HepG2 (cell line): ENCODE measurements around the gene ADCYAP1. TPM values are rescaled to one million over a fixed set of nuclear protein-coding genes. Genes with fewer than 3 reads are reported as not detected.

Source experiments
- ATAC-seq: fragments of 200-7000 bp; cut with Tn5 transposase; 3 replicates; pipeline ENCODE4 v1.9.1; 2020; ENCODE audit warnings: mild to moderate bottlenecking, moderate library complexity
- BruUV-seq: library from RNA; stranded (reverse); fragments of 400-500 nt; replicated peaks from 2 replicates; lab custom pipeline; 2021; lab: Mats Ljungman, UMichigan
- CTCF ChIA-PET: fragments of 300-600 bp; formaldehyde crosslinking; extraction: SDS; loops from one replicate; lab custom pipeline; 2021; ENCODE audit warnings: low total read pairs, inconsistent platforms, low intra/inter-chr PET ratio; lab: Yijun Ruan, JAX
- POLR2A ChIA-PET: fragments of 350-600 bp; sonication (Branson Sonifier 250); formaldehyde crosslinking; loops from one replicate; lab custom pipeline; 2020; ENCODE audit warnings: antibody characterized with exemption, inconsistent platforms; lab: Yijun Ruan, JAX
- DNase-seq: peaks from one replicate; pipeline ENCODE4 v3.0.0-alpha.2; 2015; ENCODE audit warnings: low spot score
- FAIRE-seq: peaks from 3 replicates; lab custom pipeline; 2011; peaks lifted over from hg19 to GRCh38; lab: Jason Lieb, UNC
- H2AFZ ChIP-seq: one replicate; pipeline ENCODE4 v1.6.1; 2011; ENCODE audit warnings: low read length, inconsistent platforms
- H3K27ac ChIP-seq: fragments of 300-600 bp; 3 replicates; pipeline ENCODE4 v1.8.0; 2011; ENCODE audit warnings: mixed run types, mild to moderate bottlenecking, mixed read lengths, low read length, inconsistent platforms; ENCODE audit not compliant: insufficient read depth; ENCODE audit errors: extremely low read length
- H3K27me3 ChIP-seq, 2 experiments: fragments of 200-600 bp in 1 of 2; 2 replicates in 1 of 2; 3 replicates in 1 of 2; pipeline versions ENCODE4 v1.6.0 to v1.8.0; 2011; ENCODE audit warnings: low read length in 2 of 2, mild to moderate bottlenecking in 2 of 2, moderate library complexity in 2 of 2, inconsistent platforms in 1 of 2; ENCODE audit not compliant: insufficient read depth in 2 of 2, control insufficient read depth in 1 of 2
- H3K36me3 ChIP-seq, 2 experiments: fragments of 200-600 bp in 1 of 2; replicated peaks in 1 of 2; 2 replicates in 1 of 2; 3 replicates in 1 of 2; pipeline versions ENCODE4 v1.5.1 to v1.8.0; 2011; ENCODE audit warnings: low read length in 2 of 2, inconsistent platforms in 1 of 2; ENCODE audit not compliant: insufficient read depth in 2 of 2, control insufficient read depth in 1 of 2
- H3K4me1 ChIP-seq: 2 replicates; pipeline ENCODE4 v1.5.1; 2012; ENCODE audit warnings: low read length, inconsistent platforms; ENCODE audit not compliant: insufficient read depth
- H3K4me2 ChIP-seq: 2 replicates; pipeline ENCODE4 v1.6.0; 2011; ENCODE audit warnings: low read depth, low read length, inconsistent platforms
- H3K4me3 ChIP-seq, 3 experiments: fragments of 200-600 bp in 1 of 3; sonication (generic), shearing (Covaris generic) in 1 of 3; replicated peaks in 1 of 3; 2 replicates each; pipeline ENCODE4 v1.5.1; 2011 to 2016; ENCODE audit warnings: low read length in 3 of 3, inconsistent platforms in 2 of 3, low read depth in 2 of 3, mild to moderate bottlenecking in 2 of 3, control low read depth in 1 of 3, mixed read lengths in 1 of 3; ENCODE audit not compliant: insufficient read depth in 1 of 3
- H3K79me2 ChIP-seq: one replicate; pipeline ENCODE4 v1.6.1; 2011; ENCODE audit warnings: low read length, inconsistent platforms; ENCODE audit not compliant: insufficient read depth
- H3K9ac ChIP-seq: 2 replicates; pipeline ENCODE4 v1.6.0; 2011; ENCODE audit warnings: mild to moderate bottlenecking, low read depth, low read length, inconsistent platforms; ENCODE audit not compliant: insufficient read depth
- H3K9me3 ChIP-seq: 2 replicates; pipeline ENCODE4 v1.5.1; 2012; ENCODE audit warnings: mild to moderate bottlenecking, low read length
- H4K20me1 ChIP-seq: 2 replicates; pipeline ENCODE4 v1.6.0; 2011; ENCODE audit warnings: inconsistent platforms, mild to moderate bottlenecking, low read length, moderate library complexity; ENCODE audit not compliant: insufficient read depth
- ATF3 ChIP-seq: sonication (generic); formaldehyde crosslinking; IDR thresholded peaks from 2 replicates; pipeline ENCODE4 v1.4.0; 2020; ENCODE audit warnings: missing genetic modification reagents
- PCBP2 ChIP-seq: fragments of 200-400 bp; formaldehyde crosslinking; optimal IDR thresholded peaks from 2 replicates; pipeline ENCODE3; 2018; ENCODE audit warnings: low read length, low read depth; ENCODE audit not compliant: poor library complexity, severe bottlenecking
- SRSF4 ChIP-seq: fragments of 200-400 bp; formaldehyde crosslinking; IDR thresholded peaks from one replicate; pipeline ENCODE4 v1.6.1; 2018; ENCODE audit warnings: mild to moderate bottlenecking, low read depth, low read length, moderate library complexity; ENCODE audit not compliant: poor library complexity, severe bottlenecking
- TCF12 ChIP-seq, 2 experiments: fragments of 450-650 bp in 1 of 2; sonication (generic) in 1 of 2; formaldehyde crosslinking in 1 of 2; IDR thresholded peaks; 2 replicates each; pipeline versions ENCODE4 v1.6.1 to v1.8.0; 2017 to 2022; ENCODE audit warnings: antibody characterized with exemption in 1 of 2, mild to moderate bottlenecking in 1 of 2, missing genetic modification reagents in 1 of 2, moderate library complexity in 1 of 2
- XRCC5 ChIP-seq: fragments of 200-400 bp; formaldehyde crosslinking; optimal IDR thresholded peaks from 2 replicates; pipeline ENCODE3; 2017; ENCODE audit warnings: mild to moderate bottlenecking, low read length
- WGBS: methylation state at CpG from one replicate; pipeline ENCODE4 v1.1.6; 2017; ENCODE audit warnings: low lambda C conversion rate; 5-methylcytosine and 5-hydroxymethylcytosine counted together
- in situ Hi-C: cut with HindIII; loops from 2 replicates; pipeline ENCODE4 v1.10.0; 2017; ENCODE audit warnings: low pct_unique_long_range_greater_than_20kb; ENCODE audit not compliant: extremely low pct_ligation_motif_present
- intact Hi-C: fragments of 100-400 bp; cut with micrococcal nuclease; formaldehyde crosslinking; loops from one replicate; pipeline ENCODE4 v1.10.0; 2022; ENCODE audit not compliant: unreplicated experiment
- polyA plus RNA-seq, 8 experiments: library from polyadenylated mRNA; depleted of rRNA in 3 of 8; stranded (reverse) in 7 of 8; unstranded in 1 of 8; fragments of >200 nt; fragmentation: Illumina TruSeq in 4 of 8; extraction: Trizol in 4 of 8; gene quantifications; 2 replicates each; pipeline versions ENCODE4 v1.2.1 to v1.2.3, GENCODE V29; 2011 to 2016; ENCODE audit warnings: low read depth in 4 of 8, missing spikeins in 1 of 8, mixed read lengths in 1 of 8; ENCODE audit not compliant: insufficient read depth in 1 of 8
- total RNA-seq, 5 experiments: library from RNA; depleted of rRNA; stranded (reverse); fragments of >200 nt; fragmentation: Illumina TruSeq; extraction: Trizol; gene quantifications; 2 replicates each; pipeline ENCODE4 v1.2.3, GENCODE V29; 2016; ENCODE audit warnings: low read depth in 1 of 5
- TF ChIP-seq, protein P1 (sequence below): sonication (generic); formaldehyde crosslinking; conservative IDR thresholded peaks from 2 replicates; pipeline ENCODE4 v1.8.1; 2023; ENCODE audit warnings: missing genetic modification reagents
- TF ChIP-seq, protein P2 (sequence below): sonication (generic); formaldehyde crosslinking; IDR thresholded peaks from 2 replicates; pipeline ENCODE4 v1.8.0; 2022; ENCODE audit warnings: mild to moderate bottlenecking, missing genetic modification reagents, moderate library complexity

The ADCYAP1 gene
- total and polyA plus RNA-seq, 2 of the 13 experiments (the other 11 are each of a cell fraction or from before 2014, with no cell fraction given): not detected

- FAIRE-seq (no peak), DNase-seq (no peak), ATAC-seq (no peak)
- intact Hi-C loops (no loop called here), in situ Hi-C loops (no loop called here)
- Histone ChIP-seq H3K36me3 (no peaks in the 10 kb centered on the region), H3K27ac (no peak overlapping the region), H3K4me2 (no peak overlapping the region), H3K9me3 (no peaks in the 10 kb centered on the region), H3K9ac (no peak overlapping the region), H3K79me2 (no peaks in the 10 kb centered on the region), H3K4me1 (peaks cover 34% of the 10 kb centered on the region), H4K20me1 (no peaks in the 10 kb centered on the region), H3K4me3 (no peak overlapping the region), H2AFZ (no peak overlapping the region), H3K27me3 (peaks cover 0 to 1% of the 10 kb centered on the region in 2 experiments; a peak in 2 of 5 replicates)
- TF ChIP-seq SRSF4 (no peak), PCBP2 (no peak), XRCC5 (no peak), TCF12 (IDR thresholded peaks at IDR 0.05) (no peak), TCF12 (CRISPR knock-in tag; IDR thresholded peaks at IDR 0.05) (no peak), ATF3 (CRISPR knock-in tag) (no peak)
- TF ChIP-seq, protein P1, sequence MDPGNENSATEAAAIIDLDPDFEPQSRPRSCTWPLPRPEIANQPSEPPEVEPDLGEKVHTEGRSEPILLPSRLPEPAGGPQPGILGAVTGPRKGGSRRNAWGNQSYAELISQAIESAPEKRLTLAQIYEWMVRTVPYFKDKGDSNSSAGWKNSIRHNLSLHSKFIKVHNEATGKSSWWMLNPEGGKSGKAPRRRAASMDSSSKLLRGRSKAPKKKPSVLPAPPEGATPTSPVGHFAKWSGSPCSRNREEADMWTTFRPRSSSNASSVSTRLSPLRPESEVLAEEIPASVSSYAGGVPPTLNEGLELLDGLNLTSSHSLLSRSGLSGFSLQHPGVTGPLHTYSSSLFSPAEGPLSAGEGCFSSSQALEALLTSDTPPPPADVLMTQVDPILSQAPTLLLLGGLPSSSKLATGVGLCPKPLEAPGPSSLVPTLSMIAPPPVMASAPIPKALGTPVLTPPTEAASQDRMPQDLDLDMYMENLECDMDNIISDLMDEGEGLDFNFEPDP (CRISPR knock-in tag): no peak
- TF ChIP-seq, protein P2, sequence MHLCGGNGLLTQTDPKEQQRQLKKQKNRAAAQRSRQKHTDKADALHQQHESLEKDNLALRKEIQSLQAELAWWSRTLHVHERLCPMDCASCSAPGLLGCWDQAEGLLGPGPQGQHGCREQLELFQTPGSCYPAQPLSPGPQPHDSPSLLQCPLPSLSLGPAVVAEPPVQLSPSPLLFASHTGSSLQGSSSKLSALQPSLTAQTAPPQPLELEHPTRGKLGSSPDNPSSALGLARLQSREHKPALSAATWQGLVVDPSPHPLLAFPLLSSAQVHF (CRISPR knock-in tag): no peak
- CTCF ChIA-PET: no interaction called here
- WGBS: 32% methylated on average over 1 of the region's 1 CpG
- BruUV-seq: no TSS peak
- POLR2A ChIA-PET: no interaction called here
Measured at GRCh38 chr18:926946-927345, 22.3 kb downstream of the ADCYAP1 start.
